Smooth muscle cell (in vitro differentiated cells): Measurements from ENCODE around the gene UBE2E1. TPM values are rescaled to one million over a fixed set of nuclear protein-coding genes. Genes with fewer than 3 reads are reported as not detected.

Experiments used
- DNase-seq: peaks from one replicate; lab custom pipeline; 2025; ENCODE audit not compliant: unreplicated experiment; lab: John Stamatoyannopoulos, UW
- H2AFZ ChIP-seq: fragments of 200-600 bp; sonication (generic); 2 replicates; pipeline ENCODE4 v1.6.0; 2016; ENCODE audit warnings: antibody characterized with exemption, low read depth, mild to moderate bottlenecking
- H3F3A ChIP-seq: fragments of 200-600 bp; sonication (generic); 2 replicates; pipeline ENCODE4 v1.6.0; 2017; ENCODE audit warnings: antibody characterized with exemption, low read depth
- H3K27ac ChIP-seq: fragments of 200-600 bp; sonication (generic); 2 replicates; pipeline ENCODE4 v1.5.1; 2016; ENCODE audit warnings: low read depth, mild to moderate bottlenecking
- H3K27me3 ChIP-seq: fragments of 200-600 bp; sonication (generic); 2 replicates; pipeline ENCODE4 v1.6.1; 2016; ENCODE audit warnings: low read depth, mild to moderate bottlenecking
- H3K36me3 ChIP-seq: fragments of 200-600 bp; sonication (generic); 2 replicates; pipeline ENCODE4 v1.5.1; 2016; ENCODE audit warnings: low read depth
- H3K4me1 ChIP-seq: fragments of 200-600 bp; sonication (generic); 2 replicates; pipeline ENCODE4 v1.5.1; 2016; ENCODE audit warnings: low read depth
- H3K4me2 ChIP-seq: fragments of 200-600 bp; sonication (generic); 2 replicates; pipeline ENCODE4 v1.6.0; 2016; ENCODE audit warnings: mild to moderate bottlenecking
- H3K4me3 ChIP-seq: fragments of 200-600 bp; sonication (generic); 2 replicates; pipeline ENCODE4 v1.5.1; 2016; ENCODE audit warnings: mild to moderate bottlenecking
- H3K79me2 ChIP-seq: fragments of 200-600 bp; sonication (generic); 2 replicates; pipeline ENCODE4 v1.6.0; 2016; ENCODE audit warnings: low read depth, mild to moderate bottlenecking
- H3K9ac ChIP-seq: fragments of 200-600 bp; sonication (generic); 2 replicates; pipeline ENCODE4 v1.6.0; 2016; ENCODE audit warnings: low read depth
- H3K9me3 ChIP-seq: fragments of 200-600 bp; sonication (generic); replicated peaks from 2 replicates; pipeline ENCODE4 v1.5.1; 2016; ENCODE audit warnings: low read depth
- H4K20me1 ChIP-seq: fragments of 200-600 bp; sonication (generic); 2 replicates; pipeline ENCODE4 v1.6.0; 2016; ENCODE audit warnings: low read depth
- CTCF ChIP-seq: fragments of 200-600 bp; sonication (generic); IDR thresholded peaks from 2 replicates; pipeline ENCODE4 v1.5.1; 2017; ENCODE audit warnings: borderline replicate concordance, mild to moderate bottlenecking, antibody characterized with exemption; ENCODE audit not compliant: insufficient read depth, poor library complexity, severe bottlenecking
- WGBS: methylation state at CpG from one replicate; pipeline ENCODE4 v1.1.7; 2016; ENCODE audit warnings: low lambda C conversion rate; 5-methylcytosine and 5-hydroxymethylcytosine counted together
- polyA plus RNA-seq: library from polyadenylated mRNA; unstranded; fragments of >200 nt; fragmentation: Nextera tagmentation; extraction: Ambion mirVana; gene quantifications from 2 replicates; pipeline ENCODE4 v1.2.1, GENCODE V29; 2016
- total RNA-seq: library from RNA; depleted of rRNA; stranded (reverse); fragments of >200 nt; gene quantifications from 2 replicates; pipeline ENCODE4 v1.2.3, GENCODE V29; 2014

UBE2E1 gene
- total and polyA plus RNA-seq, 2 experiments from 2014 or later, result 13.3 to 128 TPM

- Histone ChIP-seq H3K4me3 (no peak overlapping the region), H3K9ac (no peak overlapping the region), H2AFZ (no peak overlapping the region), H3K27me3 (no peaks in the 10 kb centered on the region), H3K9me3 (no peaks in the 10 kb centered on the region), H3K27ac (no peak overlapping the region), H3K4me2 (no peak overlapping the region), H3K4me1 (peaks cover 24% of the 10 kb centered on the region), H3K36me3 (no peaks in the 10 kb centered on the region), H3K79me2 (peaks cover 88% of the 10 kb centered on the region), H4K20me1 (peaks cover 99% of the 10 kb centered on the region), H3F3A (peaks cover 10% of the 10 kb centered on the region)
- no peak for TF ChIP-seq CTCF
- WGBS, result 64% methylated on average over 1 of the region's 1 CpG
- no peak for DNase-seq
These were observed 30.9 kb downstream of the UBE2E1 start for GRCh38 chr3:23836536-23837230.

GRCh38 chr3:23837286-23837685 is 31.5 kb downstream of the UBE2E1 start:
- DNase-seq, result no peak
- Histone ChIP-seq H3F3A (peaks cover 10% of the 10 kb centered on the region), H3K9ac (no peak overlapping the region), H3K27ac (no peak overlapping the region), H2AFZ (no peak overlapping the region), H4K20me1 (peaks cover 99% of the 10 kb centered on the region), H3K4me1 (peaks cover 24% of the 10 kb centered on the region), H3K27me3 (no peaks in the 10 kb centered on the region), H3K4me3 (no peak overlapping the region), H3K4me2 (no peak overlapping the region), H3K79me2 (peaks cover 88% of the 10 kb centered on the region), H3K36me3 (no peaks in the 10 kb centered on the region), H3K9me3 (no peaks in the 10 kb centered on the region)
- 100% methylated on average over 1 of the region's 1 CpG for WGBS
- TF ChIP-seq CTCF, result no peak

GRCh38 chr3:23837691-23838090 is 31.9 kb downstream of the UBE2E1 start:
- Histone ChIP-seq H3K27me3 (no peaks in the 10 kb centered on the region), H3K79me2 (peaks cover 89% of the 10 kb centered on the region)
- 97% methylated on average over 1 of the region's 1 CpG for WGBS

More at GRCh38 chr3:23837691-23838090, 31.9 kb downstream of the UBE2E1 start:
- Histone ChIP-seq H3K36me3 (no peaks in the 10 kb centered on the region), H3K4me1 (peaks cover 24% of the 10 kb centered on the region), H3K9me3 (no peaks in the 10 kb centered on the region), H3K4me3 (no peak overlapping the region), H3K27ac (no peak overlapping the region), H4K20me1 (peaks cover 99% of the 10 kb centered on the region), H3K4me2 (no peak overlapping the region), H3K9ac (no peak overlapping the region), H2AFZ (no peak overlapping the region), H3F3A (peaks cover 10% of the 10 kb centered on the region)
- no peak for TF ChIP-seq CTCF
- no peak for DNase-seq
